Activated naive CD8-positive, alpha-beta T cell treated with anti-CD3 and anti-CD28 coated beads, Interleukin-2, amount 50 U/mL, for 16 hours (primary cell): ENCODE results near the gene CDC42BPA.

Source experiments
- DNase-seq: peaks from one replicate; pipeline ENCODE4 v3.0.0-alpha.2; 2020; ENCODE audit warnings: low read depth, low spot score

The CDC42BPA gene

GRCh38 chr1:227335242-227336020, 17.1 kb upstream of the CDC42BPA start:
- DNase-seq: no peak

DNA sequence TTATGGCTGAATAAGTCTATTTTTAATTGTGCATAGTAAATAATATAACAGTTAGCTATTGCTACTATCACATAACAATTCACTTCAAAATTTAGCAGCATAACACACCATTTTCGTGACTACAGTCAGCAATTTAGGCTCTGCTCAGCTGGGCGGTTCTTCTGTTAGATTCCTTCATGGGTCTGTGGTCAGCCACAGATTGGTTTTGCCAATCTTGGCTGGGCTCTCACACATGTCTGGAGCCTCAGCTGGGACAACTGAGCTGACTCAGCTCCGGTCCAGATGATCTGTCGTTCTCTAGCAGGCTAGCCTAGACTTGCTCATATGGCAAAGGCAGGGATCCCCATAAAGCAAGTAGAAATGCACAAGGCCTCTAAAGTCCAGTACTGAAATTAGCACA, 15.1 kb upstream of the CDC42BPA start:
- no peak for DNase-seq

- DNase-seq: no peak
Measured at GRCh38 chr1:227330279-227331076, 12.2 kb upstream of the CDC42BPA start.

DNA sequence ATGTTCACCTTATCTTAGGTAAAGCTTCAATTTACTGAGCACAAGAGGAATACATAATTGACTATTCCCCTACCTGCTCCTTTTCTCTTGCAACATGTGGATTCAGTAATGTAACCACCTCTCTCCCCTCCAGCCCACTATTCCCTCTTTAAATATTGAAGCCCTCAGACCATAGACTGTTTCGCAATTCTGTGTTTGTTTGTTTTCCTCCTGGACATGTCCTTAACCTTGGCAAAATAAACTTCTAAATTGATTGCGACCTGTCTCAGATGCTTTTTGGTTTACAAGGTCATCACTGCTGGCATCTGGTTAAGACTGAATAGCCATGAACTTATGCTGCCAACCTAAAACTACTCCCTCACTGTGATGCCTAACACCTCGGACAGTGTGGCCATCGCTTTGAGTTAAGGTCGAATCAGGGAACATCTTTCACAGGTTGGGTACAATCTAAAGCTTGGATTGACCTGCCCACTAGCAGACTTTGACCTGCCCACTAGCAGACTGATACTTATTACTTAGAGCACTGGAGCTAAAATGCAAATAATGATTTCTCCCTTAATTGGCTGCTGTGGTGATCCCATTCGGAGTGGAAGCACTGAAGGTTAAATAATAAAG, 10.2 kb upstream of the CDC42BPA start:
- DNase-seq: no peak

- no peak for DNase-seq
Measured at GRCh38 chr1:227325156-227325555, 6.9 kb upstream of the CDC42BPA start.

GRCh38 chr1:227323967-227324268, 5.6 kb upstream of the CDC42BPA start:
- no peak for DNase-seq

DNA sequence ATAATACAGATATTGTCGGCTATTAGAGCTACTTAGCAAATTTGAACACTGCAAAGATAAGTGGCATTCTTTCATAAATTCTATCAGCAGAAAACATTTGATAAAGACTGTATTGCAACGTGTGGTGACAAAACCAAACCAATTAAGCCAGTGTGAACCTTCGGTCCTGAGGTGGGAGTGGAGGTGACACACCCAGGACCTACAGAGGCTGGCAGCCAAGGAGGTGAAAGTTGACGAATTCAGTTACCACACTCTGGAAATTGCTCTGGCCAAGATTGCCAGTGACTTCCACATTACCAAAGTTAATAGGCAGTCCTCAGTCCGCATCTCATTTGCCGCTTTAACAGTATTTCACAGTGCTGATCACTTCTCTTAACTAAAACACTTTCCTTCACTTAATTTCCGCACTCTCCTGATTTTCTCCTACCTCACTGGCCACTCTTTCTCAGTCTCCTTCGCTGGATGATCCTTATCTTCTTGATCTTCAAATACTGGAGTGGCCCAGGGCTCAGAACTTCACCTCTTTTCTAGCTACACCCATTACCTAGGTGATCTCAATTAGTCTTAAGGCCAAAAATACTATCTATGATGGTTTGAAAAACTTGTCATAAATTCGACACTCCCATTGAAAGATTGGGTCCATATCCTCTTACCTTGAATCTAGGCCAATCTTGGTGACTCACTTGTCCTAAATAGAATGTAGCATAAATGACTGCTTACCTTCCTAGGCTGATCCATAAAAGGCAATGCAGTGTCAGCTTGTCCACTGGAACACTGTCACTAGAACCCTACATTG, 5.1 kb upstream of the CDC42BPA start:
- no peak for DNase-seq

DNA sequence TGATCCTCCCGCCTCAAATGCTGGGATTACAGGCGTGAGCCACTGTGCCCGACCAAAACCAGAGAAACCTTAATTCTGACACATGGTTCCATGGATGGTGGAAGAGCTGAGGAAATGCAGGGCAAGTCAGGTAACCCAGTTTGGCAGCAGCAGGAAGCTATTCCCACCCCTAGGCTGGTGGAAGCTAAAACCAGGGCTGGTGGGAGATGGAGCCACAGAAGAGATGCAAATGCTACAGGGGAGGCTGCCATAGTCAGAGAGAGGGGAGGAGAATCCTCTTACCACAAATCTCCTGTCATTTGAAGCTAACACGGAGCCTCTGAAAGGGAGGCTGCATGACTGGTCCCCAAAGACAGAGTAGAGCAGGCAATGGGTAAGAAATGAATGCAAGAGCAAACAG, 4.1 kb upstream of the CDC42BPA start:
- no peak for DNase-seq

DNA sequence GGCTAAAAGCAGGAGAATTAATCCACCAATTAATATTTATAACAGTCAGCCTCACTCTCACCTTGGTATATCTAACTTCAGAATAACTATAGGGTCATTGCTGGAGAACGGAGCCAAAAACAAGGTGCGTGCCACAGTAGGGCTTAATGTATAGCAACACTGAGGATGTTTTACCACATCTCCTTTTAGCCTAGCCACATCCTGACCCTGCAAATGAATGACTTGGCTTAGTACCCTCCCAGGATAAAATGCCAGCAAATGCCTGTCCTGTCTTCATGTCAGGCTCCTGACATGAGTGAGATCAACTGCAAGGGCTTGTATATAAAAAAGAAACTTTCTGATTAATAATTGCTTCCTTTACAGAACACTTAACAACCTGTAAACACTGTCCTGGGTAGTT, 2.7 kb upstream of the CDC42BPA start:
- DNase-seq: no peak

GRCh38 chr1:227320476-227320875, 2.2 kb upstream of the CDC42BPA start:
- DNase-seq: no peak

DNA sequence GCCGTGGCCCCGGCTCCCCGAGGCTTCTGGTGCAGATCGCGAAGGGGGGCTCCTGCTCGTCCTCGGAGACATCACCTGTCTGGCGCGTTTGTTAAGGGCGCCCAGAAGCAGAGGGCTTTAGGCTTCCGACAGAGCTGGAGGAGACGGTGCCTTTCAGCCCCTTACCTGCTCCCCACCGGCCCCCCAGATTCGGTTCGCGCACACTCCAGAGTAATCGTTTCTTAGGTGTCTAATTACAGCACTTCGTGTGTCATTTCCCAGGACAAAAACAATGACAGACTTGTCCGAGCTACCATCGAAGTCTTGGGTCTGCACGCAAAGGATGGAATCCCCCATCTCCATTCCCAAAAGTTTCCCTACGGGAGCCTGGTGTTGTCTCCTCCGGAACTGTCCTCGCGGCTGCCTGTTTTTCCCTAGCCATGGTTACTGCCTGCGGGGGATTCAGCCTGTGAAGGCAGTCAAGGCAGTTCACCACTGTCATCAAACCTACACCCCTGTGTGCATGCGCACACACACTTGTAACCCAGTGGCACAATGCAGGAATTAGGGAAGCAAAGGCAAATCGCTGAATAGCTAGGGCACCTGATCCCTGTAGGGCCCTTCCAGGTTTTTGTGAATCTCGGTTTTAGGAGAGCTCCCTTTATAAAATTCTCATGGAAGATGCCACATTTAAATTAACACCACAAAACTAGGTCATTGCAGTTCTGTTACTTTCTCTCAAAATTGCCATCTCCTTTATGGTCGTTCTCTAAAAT, 738 bp upstream of the CDC42BPA start:
- no peak for DNase-seq

DNA sequence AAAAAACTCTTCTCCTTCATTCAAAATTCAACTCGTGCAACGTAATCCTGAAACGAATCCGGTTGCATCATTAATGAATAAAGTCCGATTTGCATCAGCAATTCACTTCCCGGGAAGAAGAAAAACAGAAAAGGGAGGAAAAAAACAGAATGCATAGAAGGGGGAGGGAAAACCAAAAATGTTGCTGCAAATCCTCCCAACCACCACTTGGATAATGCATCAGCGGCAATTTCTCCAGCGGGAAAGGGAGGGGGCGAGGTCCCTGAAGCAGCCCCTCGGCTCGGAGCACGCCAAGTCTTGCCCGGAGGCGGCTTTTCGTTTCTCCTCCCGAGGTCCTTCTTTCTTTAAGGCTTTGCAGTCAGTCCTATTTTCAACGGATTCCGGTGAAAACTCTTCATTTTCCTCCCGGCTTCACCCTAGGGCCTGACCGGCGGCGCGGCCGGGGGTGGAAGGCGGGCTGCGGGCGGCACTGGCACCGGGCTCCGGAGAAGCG, 723 bp downstream of the CDC42BPA start:
- no peak for DNase-seq

DNA sequence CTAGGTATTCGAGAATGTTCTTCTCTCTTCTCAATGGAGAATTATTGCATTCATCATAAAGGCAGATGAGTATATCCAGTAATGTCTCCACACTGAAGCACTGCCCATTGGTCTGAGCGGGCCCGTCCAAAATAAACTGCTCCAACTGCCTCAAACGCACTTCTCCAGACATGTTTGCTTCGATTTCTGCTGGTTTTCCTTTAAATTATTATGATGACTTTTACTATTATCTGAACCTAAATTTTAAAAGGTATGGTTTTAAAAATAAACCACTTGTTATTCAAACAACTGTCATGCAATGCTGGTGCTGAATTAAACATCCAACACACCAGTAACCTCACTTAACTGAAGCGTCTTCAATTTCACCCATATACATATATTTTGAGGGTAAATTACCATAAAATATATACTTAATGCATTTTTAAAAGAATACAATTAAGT, 1.3 kb downstream of the CDC42BPA start:
- no peak for DNase-seq

- DNase-seq: no peak
Measured at GRCh38 chr1:227316456-227316855, 1.8 kb downstream of the CDC42BPA start.

DNA sequence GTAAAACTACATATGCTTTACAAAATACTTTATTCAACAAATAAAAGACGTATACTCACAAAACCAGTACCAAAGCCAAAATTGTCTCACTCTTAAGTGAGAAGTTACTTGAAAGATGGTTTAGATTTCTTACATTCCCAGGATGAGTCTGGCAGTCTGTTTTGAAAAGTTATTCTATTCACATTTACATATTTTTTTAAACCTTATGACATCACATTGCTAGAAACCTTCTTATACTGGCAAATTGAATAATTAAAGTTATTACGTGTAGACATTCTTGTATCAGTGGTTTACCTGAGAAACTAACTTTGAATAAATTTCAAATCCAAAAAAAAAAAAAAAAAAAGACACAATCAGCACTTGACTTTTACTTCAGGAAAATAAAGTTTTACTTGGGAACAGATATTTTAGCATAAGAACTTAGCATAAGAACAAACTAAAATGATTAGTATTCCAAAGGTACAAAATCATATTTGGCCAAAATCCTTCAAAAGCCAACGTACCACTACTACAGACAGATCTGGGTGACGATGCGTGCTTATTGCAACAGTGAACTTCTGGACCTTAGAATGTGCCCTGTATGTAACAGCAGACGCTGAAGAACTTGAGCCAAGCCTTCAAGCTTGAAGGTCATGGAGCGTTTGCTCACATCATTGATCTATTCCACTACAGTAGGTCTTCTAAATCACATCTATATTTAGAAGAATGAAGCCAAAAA, 2.5 kb downstream of the CDC42BPA start:
- DNase-seq: no peak

GRCh38 chr1:227314014-227314848, 4.1 kb downstream of the CDC42BPA start:
- DNase-seq: no peak

DNA sequence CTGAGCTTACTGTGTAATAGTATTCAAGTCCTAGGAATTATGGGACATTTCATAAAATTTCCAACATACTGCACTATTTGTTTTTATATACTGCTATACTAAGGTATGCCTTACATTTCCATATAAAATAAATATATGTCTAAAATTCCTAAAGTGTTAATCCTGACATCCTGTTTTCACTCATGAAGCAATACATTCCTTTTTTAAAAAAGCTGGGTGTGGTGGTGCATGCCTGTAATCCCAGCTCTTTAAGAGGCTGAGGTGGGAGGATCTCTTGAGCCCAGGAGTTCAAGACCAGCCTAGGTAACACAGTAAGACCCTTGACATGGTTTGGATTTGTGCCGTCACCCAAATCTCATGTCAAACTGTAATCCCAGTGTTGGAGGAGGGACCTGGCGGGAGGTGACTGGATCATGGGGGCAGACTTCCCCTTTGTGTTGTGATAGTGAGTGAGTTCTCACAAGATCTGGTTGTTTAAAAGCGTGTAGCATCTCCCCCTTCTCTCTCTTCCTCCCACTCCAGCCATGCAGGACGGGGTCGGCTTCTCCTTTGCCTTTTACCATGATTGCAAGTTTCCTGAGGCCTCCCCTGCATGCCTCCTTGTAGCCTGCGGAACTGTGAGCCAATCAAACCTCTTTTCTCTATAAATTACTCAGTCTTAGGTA, 5.8 kb downstream of the CDC42BPA start:
- no peak for DNase-seq

DNA sequence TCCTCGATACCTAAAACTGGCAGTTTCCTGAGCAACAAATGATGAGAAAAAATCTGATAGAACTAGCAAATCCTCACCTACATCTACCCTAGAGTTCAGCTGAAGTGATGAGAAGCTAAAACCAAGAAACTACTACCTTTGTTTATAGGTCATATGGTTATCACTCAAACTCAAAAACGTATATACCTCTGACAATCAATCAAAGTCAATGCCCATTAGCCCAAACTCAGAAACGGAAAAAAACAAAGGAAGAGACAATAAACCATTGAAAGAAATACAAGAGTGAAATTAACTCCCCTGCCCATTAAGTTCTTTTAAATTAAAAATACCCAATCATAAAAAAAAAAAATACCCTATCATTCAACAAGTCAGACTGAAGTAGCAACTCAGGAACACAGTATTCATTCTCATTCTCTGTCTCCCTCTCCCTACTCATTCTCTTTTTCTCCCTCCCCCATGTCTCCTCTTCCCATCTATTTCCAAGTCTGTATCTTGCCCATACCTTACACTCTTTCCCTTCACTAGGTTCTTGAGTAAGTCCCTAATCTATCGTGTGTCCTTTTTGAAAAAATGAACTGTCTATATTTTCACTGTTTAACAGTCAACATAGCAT, 6.8 kb downstream of the CDC42BPA start:
- DNase-seq: no peak
